Amniotic stem cell (primary cell): ENCODE results near the gene VEGFB.

Experiments
- DNase-seq: peaks from one replicate; lab custom pipeline; 2025; lab: John Stamatoyannopoulos, UW

Gene VEGFB

DNA sequence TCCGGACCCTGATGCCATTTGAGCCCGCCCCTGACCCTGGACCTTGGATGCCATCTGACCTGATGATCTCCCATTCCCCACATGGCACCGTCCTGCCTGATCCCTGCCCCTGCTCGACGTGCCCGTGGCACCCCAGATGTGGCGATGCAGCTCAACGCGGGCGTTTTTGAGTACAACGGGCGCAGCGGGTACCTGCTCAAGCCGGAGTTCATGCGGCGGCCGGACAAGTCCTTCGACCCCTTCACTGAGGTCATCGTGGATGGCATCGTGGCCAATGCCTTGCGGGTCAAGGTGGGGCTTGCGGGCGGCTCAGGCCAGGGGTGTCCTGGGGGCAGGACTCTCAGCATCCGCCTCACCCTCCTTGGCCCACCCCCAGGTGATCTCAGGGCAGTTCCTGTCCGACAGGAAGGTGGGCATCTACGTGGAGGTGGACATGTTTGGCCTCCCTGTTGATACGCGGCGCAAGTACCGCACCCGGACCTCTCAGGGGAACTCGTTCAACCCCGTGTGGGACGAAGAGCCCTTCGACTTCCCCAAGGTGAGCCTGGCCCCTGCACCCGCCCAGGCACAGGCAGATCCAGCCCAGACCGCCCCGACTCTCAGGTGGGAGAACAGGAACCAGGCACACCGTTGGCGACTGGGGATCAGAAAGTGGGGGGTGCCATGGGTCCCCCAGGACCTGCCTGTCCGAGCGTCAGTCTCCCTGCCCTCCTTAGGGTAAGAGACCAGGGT lies 28.1 kb downstream of the VEGFB start:
- no peak for DNase-seq

DNA sequence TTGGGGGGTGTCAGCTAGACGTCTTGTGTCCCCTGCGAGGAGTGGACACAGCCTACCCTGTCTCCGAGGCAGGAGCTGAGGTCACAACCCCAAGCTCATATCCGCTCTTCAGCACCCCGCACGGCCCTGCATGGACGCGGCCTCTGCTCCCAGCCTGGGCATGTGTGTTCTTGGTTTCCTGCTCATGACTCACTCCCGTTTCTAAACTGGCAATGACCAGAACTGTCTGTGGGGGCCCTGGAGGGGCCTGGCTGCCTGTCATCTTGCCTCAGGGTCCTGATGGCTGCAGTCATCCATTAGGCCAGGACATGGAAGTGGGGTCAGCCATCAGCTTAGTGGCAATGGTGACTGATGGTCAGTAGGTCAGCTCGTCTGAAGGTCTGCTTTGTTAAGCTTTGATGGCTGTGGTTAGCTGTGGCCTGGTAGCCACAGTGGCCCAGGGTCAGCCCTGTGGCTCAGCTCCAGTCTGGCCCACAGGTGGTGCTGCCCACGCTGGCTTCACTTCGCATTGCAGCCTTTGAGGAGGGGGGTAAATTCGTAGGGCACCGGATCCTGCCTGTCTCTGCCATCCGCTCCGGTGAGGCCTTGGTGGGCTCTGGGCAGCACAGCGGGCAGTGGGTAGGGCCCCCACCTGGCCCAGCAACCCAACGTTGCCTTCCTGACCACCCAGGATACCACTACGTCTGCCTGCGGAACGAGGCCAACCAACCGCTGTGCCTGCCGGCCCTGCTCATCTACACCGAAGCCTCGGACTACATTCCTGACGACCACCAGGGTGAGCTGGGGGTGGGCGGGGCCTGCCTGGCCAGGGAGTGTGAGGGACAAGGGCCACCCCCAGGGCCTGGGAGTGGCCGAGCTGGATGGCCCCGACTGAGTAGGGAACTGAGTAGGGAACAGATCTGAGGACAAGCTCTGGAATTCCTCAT lies 28.9 kb downstream of the VEGFB start:
- no peak for DNase-seq

DNA sequence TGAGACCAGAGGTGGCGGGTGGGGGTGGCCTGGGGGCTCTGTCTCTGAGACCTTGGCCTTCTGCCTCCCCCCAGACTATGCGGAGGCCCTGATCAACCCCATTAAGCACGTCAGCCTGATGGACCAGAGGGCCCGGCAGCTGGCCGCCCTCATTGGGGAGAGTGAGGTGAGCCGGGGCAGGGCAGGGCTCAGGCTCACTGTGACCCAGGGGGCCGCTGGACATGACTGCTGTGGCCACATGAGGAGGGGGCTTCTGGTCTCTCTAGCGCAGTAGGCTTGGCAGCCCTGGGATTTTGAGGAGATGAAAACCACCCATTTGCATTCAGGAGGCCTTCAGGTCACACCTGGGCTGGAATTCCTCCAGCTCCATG lies 29.5 kb downstream of the VEGFB start:
- no peak for DNase-seq

DNA sequence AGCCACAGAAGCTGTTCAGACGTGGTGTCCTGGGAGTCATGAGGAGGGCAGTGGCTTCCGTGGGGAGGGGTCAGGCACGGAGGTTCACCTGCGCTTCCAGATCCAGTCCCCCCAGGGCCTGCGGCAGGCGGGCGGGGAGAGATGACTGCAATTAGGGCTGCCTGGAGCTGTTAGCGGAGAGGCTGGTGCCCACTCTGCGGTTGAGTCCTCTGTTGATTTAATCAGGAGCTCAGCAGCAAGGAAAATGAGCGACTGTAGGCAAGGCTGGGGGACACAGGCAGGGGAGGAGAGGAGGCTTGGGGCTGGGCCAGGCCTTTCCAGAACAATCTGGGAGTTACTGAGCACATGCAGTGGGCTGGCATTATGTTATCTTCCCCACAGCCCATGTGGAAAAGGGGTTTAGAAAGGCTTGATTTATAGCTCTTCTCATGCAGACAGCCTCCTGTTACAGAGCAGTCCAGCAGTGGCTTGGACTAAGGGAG lies 30.0 kb downstream of the VEGFB start:
- DNase-seq: no peak

DNA sequence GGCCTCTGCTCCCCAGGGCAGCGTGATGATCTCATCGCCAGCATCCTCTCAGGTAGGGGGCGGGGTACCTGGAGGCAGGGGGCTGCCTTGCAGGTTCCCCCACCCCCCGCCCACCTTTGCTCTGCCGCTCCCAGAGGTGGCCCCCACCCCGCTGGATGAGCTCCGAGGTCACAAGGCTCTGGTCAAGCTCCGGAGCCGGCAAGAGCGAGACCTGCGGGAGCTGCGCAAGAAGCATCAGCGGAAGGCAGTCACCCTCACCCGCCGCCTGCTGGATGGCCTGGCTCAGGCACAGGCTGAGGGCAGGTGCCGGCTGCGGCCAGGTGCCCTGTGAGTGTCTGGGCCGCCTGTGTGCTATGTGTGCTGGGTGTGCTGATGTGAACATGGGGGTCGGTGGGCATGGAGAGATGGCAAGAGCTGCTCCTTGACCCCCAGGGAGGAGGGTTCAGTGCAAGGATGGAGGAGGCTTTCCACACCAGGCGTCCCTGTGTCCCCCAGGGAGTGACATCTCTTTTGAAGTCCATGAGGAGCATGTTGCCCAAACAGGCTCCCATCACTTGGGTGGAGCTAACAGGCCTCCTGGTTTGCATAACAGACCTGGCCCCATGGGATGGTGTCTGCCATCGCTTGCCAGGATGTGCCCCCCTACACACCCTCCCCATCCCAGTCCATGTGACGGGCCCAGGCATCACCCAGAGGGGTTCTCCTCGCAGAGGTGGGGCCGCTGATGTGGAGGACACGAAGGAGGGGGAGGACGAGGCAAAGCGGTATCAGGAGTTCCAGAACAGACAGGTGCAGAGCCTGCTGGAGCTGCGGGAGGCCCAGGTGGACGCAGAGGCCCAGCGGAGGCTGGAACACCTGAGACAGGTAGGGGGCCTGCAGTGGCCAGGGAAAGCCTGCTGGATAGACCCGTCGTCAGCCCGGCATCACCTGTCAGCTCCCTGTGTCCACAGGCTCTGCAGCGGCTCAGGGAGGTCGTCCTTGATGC lies 31.1 kb downstream of the VEGFB start:
- no peak for DNase-seq

DNA sequence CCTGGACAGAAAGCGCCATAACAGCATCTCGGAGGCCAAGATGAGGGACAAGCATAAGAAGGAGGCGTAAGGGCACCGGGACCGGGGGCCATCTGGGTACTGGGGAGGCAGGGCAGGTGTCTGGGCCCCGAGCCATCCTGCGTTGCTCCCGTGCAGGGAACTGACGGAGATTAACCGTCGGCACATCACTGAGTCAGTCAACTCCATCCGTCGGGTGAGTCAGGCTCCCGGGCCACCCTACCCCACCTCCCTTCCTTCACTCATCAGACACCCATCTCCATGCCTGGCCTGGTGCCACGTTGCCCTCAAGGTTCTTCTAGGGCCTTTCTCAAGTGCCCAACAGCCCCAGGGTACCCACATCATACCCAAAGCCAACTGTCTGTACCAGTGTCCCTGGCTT lies 32.0 kb downstream of the VEGFB start:
- DNase-seq: no peak

DNA sequence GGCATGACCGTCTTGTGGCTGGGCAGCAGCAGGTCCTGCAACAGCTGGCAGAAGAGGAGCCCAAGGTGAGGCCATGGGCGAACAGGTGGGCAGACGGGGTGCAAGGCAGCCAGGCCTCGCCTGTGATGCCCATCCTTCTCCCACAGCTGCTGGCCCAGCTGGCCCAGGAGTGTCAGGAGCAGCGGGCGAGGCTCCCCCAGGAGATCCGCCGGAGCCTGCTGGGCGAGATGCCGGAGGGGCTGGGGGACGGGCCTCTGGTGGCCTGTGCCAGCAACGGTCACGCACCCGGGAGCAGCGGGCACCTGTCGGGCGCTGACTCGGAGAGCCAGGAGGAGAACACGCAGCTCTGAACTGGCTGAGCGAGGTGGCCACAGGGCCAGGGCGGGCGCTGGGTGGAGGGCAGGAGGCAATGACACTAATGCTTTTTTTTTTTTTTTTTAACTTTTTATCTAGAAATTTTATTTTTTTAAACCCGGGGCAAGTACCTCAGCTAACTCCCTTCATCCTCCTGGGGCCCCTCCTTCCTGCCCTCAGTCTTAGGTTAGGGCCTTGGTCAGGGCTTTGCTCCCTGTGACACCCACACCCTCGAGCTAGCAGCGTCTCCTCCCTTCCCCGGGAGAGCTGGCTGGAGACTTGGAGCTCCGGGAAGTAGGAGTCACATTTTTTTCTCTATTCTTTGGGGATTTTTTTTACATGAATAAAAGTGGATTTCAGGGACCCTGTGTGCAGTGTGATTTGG lies 33.0 kb downstream of the VEGFB start:
- no peak for DNase-seq

DNA sequence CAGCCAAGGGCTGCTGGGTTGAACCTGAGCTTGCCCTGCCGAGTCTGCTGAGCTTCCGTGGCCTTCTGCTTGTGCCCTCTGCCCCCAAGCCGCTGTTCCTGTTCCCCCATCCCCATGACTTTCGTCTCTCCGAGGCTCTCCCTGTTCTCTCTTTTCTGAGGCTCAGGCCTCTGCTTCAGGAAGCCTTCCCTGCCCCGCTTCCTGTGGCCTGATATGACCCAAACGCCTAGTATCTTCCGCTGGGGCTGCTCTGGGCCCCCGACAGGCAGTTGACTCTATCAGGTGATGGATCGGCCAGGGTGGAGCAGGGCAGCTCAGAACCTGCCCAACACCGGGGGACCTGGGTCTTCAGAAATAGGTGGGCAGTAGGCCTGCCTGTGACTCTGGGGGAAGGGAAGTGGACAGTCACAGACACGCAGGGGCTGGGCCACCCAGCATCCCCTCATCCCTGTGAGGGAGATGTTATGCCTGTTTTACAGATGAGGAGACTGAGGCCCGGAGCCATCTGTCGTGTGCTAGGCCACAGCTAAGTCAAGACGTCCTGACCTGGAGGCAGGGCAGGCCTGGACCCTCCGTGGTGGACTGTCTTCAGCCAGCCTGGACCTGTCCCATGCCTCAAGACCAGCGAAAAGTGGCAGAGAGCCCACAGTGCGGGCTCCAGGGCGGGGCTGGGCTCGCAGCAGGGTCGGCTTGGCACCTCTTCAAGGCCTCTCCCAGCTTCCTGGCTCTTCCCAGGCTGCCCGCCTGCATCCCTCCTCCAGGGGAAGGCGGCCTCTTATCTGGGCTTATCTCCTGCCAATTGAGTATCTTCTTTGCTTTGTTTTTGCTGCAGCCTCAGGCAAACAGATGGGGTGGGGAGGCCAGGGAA lies 33.9 kb downstream of the VEGFB start:
- no peak for DNase-seq

DNA sequence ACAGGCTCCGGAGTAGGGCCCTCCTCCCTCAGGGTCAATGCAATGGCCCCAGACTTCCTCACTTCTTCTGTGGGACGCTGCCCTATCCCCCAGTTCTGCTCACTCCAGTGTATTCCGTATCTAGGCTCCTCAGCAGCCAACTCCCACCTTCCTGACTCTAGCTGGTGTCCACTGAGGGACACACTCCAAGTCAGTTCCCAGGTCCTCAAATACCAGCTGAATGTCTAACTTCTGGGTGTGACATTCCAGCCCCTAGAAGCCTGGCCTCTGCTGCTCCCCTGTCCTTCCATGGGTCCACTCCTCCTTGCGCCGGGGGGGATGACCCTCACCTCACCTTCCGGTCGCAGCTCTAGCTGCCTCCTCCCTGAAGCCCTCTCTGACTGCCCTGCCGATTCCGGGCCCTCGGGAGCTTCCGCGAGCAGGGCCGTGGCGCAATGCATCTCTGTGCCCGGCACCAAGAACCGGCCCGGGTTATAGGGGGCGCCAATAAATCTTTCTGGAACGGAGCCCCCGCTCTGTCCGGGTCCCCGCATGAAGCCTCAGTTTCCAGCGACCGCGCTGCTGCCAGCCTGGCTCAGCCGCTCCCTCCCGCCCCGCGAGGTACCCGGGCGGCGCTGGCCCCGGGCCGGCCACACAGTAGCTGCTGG lies 34.6 kb downstream of the VEGFB start:
- no peak for DNase-seq

DNA sequence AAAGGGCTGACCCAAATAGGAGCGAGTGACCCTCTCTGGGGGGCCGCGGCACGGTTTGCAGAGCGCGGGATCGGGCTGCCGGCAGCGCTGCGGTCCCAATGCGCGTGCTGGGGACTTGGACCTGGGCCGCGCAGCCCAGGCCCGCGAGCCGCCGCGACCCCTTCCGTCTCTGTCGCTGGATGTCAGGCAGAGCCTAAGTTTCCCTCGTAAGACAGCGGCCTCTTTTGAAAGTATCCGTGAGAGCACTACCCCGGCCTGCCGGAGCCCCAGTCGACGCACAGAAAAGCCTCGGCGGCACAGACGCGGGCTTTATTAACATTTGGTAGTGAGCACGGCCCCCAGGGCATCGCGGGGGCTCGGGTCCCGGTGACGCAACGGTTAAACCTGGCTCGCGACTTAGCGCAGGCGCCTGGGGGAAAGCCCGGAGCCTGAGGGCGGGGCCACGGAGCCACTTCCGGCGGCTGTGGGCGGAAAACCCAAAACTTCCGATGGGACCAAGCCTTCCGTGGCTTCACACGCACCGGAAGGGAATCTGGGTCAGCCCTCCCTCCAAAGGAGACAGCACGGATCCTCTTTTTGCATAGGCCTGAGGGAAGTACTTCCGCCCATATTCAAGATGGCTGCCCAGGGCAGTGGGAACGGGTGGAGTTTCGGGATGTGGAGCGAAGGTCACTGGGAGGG lies 35.3 kb downstream of the VEGFB start:
- peak; percentile 99 for DNase-seq

DNA sequence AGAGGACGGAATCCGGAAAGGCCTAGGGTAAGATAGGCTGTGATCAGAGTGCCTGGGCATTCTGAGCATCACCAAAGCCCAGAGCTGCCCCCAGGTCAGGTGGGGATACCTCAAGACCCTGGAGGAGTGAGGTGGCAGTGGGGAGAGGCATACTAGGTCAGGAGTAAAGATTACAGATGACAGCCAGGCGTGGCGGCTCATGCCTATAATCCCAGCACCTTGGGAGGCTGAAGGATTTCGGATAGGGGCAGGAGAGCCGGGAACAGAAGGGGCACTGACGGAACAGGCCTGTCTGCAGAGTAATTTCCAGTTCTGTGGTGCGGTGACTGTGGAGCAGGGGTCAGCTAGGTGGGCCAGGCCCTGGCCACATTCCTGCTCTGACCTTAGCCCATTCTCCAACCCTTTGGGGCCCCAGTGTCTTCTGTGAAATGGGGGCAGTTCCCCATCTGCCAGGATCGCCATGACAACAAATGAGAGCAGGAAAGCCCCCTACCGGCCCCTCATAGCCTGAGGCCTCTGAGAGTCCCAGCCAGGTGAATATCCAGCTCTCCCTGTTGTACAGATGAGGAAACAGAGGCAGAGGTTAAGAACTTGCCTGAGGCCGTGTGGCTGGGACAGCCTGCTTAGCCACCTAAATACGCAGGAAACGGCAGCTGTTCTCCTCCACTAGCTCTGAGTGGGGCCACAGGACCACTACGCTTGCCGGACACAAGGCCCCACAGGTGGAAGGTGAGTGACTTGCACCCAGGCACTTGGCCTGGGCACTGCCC lies 40.8 kb downstream of the VEGFB start:
- DNase-seq: no peak

DNA sequence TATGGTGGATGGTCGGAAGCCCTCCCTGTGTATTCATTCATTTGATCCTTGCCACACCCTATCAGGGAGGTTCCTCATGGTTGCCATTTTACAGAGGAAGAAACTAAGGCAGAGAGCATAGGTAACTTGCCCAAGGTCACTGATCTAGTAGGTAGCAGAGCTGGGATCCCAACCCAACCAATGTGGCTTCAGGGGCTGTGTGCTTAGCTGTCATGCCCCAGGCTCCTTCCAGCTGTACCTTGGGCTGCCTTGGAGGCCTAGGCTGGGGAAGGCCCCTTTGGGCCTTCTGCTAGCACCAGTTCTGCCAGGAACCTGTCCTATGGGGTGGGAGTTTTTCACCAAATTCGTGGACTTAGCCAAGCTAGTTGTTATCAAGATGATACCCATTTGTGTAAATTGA lies 41.5 kb downstream of the VEGFB start:
- DNase-seq: no peak

DNA sequence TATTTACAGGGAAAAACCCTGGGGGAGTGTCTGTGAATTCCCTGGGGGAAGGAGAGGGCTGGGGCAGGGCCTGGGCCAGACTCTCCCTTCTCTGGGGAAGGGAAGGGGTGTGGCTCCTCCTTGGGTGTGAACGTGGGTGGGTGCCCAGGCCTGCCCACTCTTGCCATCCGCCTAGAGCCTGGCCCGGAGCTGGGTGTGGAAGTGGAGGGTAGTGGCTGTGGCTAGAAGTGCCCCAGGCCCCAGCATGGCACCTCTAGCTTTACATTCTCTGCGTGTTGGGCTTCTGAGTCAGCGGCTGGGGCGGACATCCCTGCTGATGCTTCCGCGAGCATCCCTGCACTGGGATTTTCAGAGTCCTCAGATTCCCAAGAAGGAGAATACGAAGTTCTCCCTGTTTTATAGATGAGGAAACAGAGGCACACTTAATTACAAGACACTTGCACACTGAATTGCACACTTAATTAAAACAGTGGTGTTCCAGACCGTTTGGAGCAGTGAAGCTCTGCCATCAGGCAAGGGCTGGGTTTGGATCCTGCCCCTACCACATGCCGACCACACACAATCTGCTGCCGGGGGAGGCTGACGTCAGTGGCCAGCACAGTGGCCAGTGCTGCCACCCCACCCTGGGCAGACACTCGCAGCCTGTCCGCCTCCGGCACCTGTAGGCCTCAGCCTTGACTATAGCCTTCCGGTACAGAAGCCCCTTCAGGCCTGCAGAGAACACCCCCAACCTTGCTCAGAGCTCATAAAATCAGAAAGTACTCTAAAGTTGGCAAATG lies 42.5 kb downstream of the VEGFB start:
- DNase-seq: no peak

DNA sequence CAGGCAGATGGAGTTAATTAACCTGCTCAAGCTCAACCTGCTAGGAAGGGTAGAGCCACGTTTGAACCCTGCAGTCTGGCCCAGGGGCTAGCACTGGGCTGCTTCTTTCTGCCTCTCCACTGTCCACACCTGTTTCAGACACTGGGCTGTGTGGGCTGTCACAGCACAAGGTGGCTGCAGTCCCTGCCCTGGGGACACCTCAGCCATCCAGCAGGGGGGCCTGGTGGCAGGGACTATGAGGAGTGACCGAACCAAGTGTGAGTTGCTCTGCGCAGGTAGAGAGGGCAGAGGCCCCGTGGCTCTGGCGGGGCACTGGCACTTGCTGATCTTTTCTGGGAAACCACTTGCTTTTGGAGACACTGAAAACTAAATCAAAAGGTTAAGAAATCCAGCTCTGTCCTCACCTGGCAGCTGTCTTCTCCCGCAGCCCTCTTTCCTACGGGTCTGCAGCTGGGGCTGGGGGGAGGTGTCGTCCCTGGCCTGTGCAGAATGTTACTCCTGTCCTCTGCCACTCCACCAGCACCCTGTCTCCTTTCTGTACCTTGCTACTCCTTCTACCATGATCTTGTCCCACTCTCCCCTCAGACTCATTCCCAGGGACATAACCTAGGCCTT lies 44.3 kb downstream of the VEGFB start:
- no peak for DNase-seq

DNA sequence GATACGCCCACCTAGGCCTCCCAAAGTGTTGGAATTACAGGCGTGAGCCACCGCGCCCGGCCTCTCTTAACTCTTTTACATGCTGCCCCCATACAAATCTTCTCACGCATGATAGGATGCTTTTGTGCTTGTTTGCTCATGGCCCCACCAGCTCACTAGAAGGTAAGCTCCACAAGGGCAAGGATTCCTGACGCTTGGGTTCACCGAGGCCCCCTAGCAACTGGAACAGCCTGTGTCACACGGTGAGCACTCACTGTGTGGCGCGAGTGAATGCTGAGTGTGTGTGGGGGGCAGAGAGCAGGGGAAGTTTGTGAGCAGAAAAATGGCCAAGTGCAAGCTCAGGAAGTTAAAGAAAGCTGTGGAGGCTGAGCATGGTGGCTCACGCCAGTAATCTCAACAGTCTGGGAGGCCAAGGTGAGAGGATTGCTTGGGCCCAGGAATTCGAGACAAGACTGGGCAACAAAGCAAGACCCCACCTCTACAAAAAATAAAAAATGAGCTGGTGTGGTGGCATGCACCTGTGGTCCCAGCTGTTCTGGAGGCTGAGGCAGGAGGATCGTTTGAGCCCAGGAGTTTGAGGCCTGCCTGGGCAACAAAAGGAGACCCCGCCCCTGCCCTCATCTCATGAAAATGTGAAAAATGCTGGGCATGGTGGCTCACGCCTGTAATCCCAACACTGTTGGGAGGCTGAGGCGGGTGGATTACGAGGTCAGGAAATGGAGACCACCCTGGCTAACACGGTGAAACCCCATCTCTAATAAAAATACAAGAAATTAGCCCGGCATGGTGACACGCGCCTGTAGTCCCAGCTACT lies 47.8 kb downstream of the VEGFB start:
- DNase-seq: no peak

DNA sequence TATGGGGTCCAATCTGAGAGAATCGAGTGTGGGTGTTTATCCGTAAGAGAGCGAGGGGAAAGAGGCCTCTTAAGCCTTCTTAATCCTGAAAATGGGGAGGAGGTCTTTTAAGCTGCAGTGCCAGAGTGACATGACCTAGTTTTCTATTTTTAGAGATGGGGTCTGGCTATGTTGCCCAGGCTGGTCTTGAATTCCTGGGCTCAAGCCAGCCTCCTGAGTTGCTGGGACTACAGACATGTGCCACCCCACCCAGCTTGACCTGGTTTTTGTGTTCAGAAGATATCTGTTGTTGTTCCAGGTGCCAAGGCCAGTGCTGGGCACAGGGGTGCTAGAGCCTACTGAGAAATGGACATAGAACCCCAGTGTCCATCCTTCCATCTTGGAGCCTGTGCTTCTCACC lies 48.7 kb downstream of the VEGFB start:
- DNase-seq: no peak
